Gastrocnemius medialis (tissue), 4 donors: ENCODE data around the gene AIG1.

Experiments
- CTCF ChIP-seq, 5 experiments: fragments of 450-650 bp in 3 of 5; fragments of 200-600 bp in 2 of 5; sonication (generic) in 2 of 5; IDR thresholded peaks in 4 of 5; conservative IDR thresholded peaks in 1 of 5; 1 replicate in 4 of 5; 2 replicates in 1 of 5; pipeline ENCODE4 v1.5.1; 2016 to 2019; ENCODE audit warnings: antibody characterized with exemption in 5 of 5, mild to moderate bottlenecking in 3 of 5, moderate library complexity in 3 of 5
- POLR2A ChIP-seq, 2 donors: fragments of 450-650 bp; IDR thresholded peaks; one replicate each; pipeline ENCODE4 v1.6.1; 2017; ENCODE audit warnings: antibody characterized with exemption in 2 of 2, mild to moderate bottlenecking in 2 of 2, moderate library complexity in 2 of 2

GRCh38 chr6:143375022-143375585 is 314.4 kb downstream of the AIG1 start:
- TF ChIP-seq CTCF (IDR thresholded peaks at IDR 0.05 in 4 of 5, conservative IDR thresholded peaks at IDR 0.05 in 1 of 5) (no peak), POLR2A (IDR thresholded peaks at IDR 0.05) (no peak)
